HepG2 (cell line): ENCODE data around the gene TMCC1. TPM values are rescaled to one million over a fixed set of nuclear protein-coding genes. Genes with fewer than 3 reads are reported as not detected.

Source experiments
- ATF4 ChIP-seq, 2 experiments: fragments of 450-650 bp in 1 of 2; sonication (generic) in 1 of 2; formaldehyde crosslinking; IDR thresholded peaks; 2 replicates each; pipeline versions ENCODE4 v1.5.0 to v1.8.0; 2020 to 2022; ENCODE audit warnings: mild to moderate bottlenecking in 1 of 2, missing genetic modification reagents in 1 of 2
- CEBPB ChIP-seq: IDR thresholded peaks from 2 replicates; pipeline ENCODE4 v1.6.1; 2011; ENCODE audit warnings: low read depth, low read length, improper control_type of control experiment, borderline replicate concordance
- GABPA ChIP-seq, 2 experiments: IDR thresholded peaks; 2 replicates each; pipeline ENCODE4 v1.6.1; 2011 to 2016; ENCODE audit warnings: low read depth in 2 of 2, low read length in 1 of 2, missing biosample characterization in 1 of 2, missing genetic modification characterization in 1 of 2
- GMEB1 ChIP-seq: sonication (generic); formaldehyde crosslinking; IDR thresholded peaks from 2 replicates; pipeline ENCODE4 v1.5.1; 2020; ENCODE audit warnings: missing genetic modification reagents, mild to moderate bottlenecking, borderline replicate concordance
- JUNB ChIP-seq: sonication (generic); formaldehyde crosslinking; IDR thresholded peaks from 2 replicates; pipeline ENCODE4 v1.8.0; 2022; ENCODE audit warnings: missing genetic modification reagents, mild to moderate bottlenecking, borderline replicate concordance
- NFAT5 ChIP-seq: sonication (generic); formaldehyde crosslinking; IDR thresholded peaks from 2 replicates; pipeline ENCODE4 v1.4.0; 2020; ENCODE audit warnings: missing genetic modification reagents
- RXRA ChIP-seq: sonication (generic); formaldehyde crosslinking; IDR thresholded peaks from 2 replicates; pipeline ENCODE4 v1.5.1; 2020; ENCODE audit warnings: missing genetic modification reagents
- SRY ChIP-seq: sonication (generic); formaldehyde crosslinking; IDR thresholded peaks from 2 replicates; pipeline ENCODE4 v1.8.0; 2022; ENCODE audit warnings: mild to moderate bottlenecking, missing genetic modification reagents
- ZBTB49 ChIP-seq: sonication (generic); formaldehyde crosslinking; IDR thresholded peaks from 2 replicates; pipeline ENCODE4 v1.4.0; 2020; ENCODE audit warnings: missing genetic modification reagents, borderline replicate concordance
- ZFY ChIP-seq: sonication (generic); formaldehyde crosslinking; IDR thresholded peaks from 2 replicates; pipeline ENCODE4 v1.4.0; 2020; ENCODE audit warnings: missing genetic modification reagents
- ZIK1 ChIP-seq: sonication (generic); formaldehyde crosslinking; IDR thresholded peaks from 2 replicates; pipeline ENCODE4 v1.5.0; 2020; ENCODE audit warnings: mild to moderate bottlenecking, low read depth, missing genetic modification reagents, borderline replicate concordance
- ZNF546 ChIP-seq: sonication (generic); formaldehyde crosslinking; conservative IDR thresholded peaks from 2 replicates; pipeline ENCODE4 v1.8.1; 2023; ENCODE audit warnings: mild to moderate bottlenecking, missing genetic modification reagents
- ZNF841 ChIP-seq: sonication (generic); formaldehyde crosslinking; IDR thresholded peaks from 2 replicates; pipeline ENCODE4 v1.8.1; 2023; ENCODE audit warnings: missing genetic modification reagents, borderline replicate concordance
- ZNF878 ChIP-seq: sonication (generic); formaldehyde crosslinking; IDR thresholded peaks from 2 replicates; pipeline ENCODE4 v1.8.1; 2023; ENCODE audit warnings: mild to moderate bottlenecking, missing genetic modification reagents, moderate library complexity
- ZSCAN25 ChIP-seq: sonication (generic); formaldehyde crosslinking; IDR thresholded peaks from 2 replicates; pipeline ENCODE4 v1.8.0; 2022; ENCODE audit warnings: mild to moderate bottlenecking, missing genetic modification reagents
- polyA plus RNA-seq, 8 experiments: library from polyadenylated mRNA; depleted of rRNA in 3 of 8; stranded (reverse) in 7 of 8; unstranded in 1 of 8; fragments of >200 nt; fragmentation: Illumina TruSeq in 4 of 8; extraction: Trizol in 4 of 8; gene quantifications; 2 replicates each; pipeline versions ENCODE4 v1.2.1 to v1.2.3, GENCODE V29; 2011 to 2016; ENCODE audit warnings: low read depth in 4 of 8, missing spikeins in 1 of 8, mixed read lengths in 1 of 8; ENCODE audit not compliant: insufficient read depth in 1 of 8
- total RNA-seq, 5 experiments: library from RNA; depleted of rRNA; stranded (reverse); fragments of >200 nt; fragmentation: Illumina TruSeq; extraction: Trizol; gene quantifications; 2 replicates each; pipeline ENCODE4 v1.2.3, GENCODE V29; 2016; ENCODE audit warnings: low read depth in 1 of 5

TMCC1 gene
- total and polyA plus RNA-seq, 2 of the 13 experiments (the other 11 are each of a cell fraction or from before 2014, with no cell fraction given): 12.1 to 264 TPM

- TF ChIP-seq NFAT5 (CRISPR knock-in tag) (no peak), SRY (no peak), ZIK1 (CRISPR knock-in tag) (no peak), GABPA (IDR thresholded peaks at IDR 0.05; ENCODE audit: low read depth, low read length) (no peak), GABPA (CRISPR knock-in tag; IDR thresholded peaks at IDR 0.05; ENCODE audit: low read depth) (no peak), ATF4 (CRISPR knock-in tag; IDR thresholded peaks at IDR 0.05) (no peak), RXRA (CRISPR knock-in tag) (no peak), CEBPB (no peak), ZFY (CRISPR knock-in tag) (no peak), ZBTB49 (no peak), GMEB1 (no peak), ZNF546 (no peak), ZNF841 (CRISPR knock-in tag) (no peak), ZNF878 (CRISPR knock-in tag) (no peak), JUNB (CRISPR knock-in tag) (no peak), ZSCAN25 (CRISPR knock-in tag) (no peak)
- TF ChIP-seq, all 625 proteins: peak for 0
Observed at GRCh38 chr3:129747136-129747535, 146.4 kb downstream of the TMCC1 start (continued).
